Endodermal cell (in vitro differentiated cells): ENCODE measurements around the gene DAAM2. TPM values are rescaled to one million over a fixed set of nuclear protein-coding genes. Genes with fewer than 3 reads are reported as not detected.

Experiments
- DNase-seq: peaks from one replicate; pipeline ENCODE4 v3.0.0-alpha.2; 2017
- H3K27ac ChIP-seq: 2 replicates; pipeline ENCODE4 v1.5.1; 2013; ENCODE audit warnings: mild to moderate bottlenecking, low read depth, low read length, moderate library complexity
- H3K27me3 ChIP-seq: 2 replicates; pipeline ENCODE4 v1.6.1; 2013; ENCODE audit warnings: mild to moderate bottlenecking, low read length, moderate library complexity; ENCODE audit not compliant: insufficient read depth, control insufficient read depth, poor library complexity, severe bottlenecking
- H3K36me3 ChIP-seq: 2 replicates; pipeline ENCODE4 v1.7.0; 2013; ENCODE audit warnings: mild to moderate bottlenecking, low read length, moderate library complexity; ENCODE audit not compliant: control insufficient read depth, insufficient read depth
- H3K4me1 ChIP-seq: one replicate; pipeline ENCODE4 v1.7.0; 2013; ENCODE audit warnings: low read length; ENCODE audit not compliant: control insufficient read depth, insufficient read depth
- H3K4me3 ChIP-seq: 2 replicates; pipeline ENCODE4 v1.5.1; 2013; ENCODE audit warnings: mild to moderate bottlenecking, low read length, moderate library complexity
- H3K9ac ChIP-seq: 2 replicates; pipeline ENCODE4 v1.6.1; 2013; ENCODE audit warnings: mild to moderate bottlenecking, low read length, moderate library complexity; ENCODE audit not compliant: poor library complexity, severe bottlenecking; ENCODE audit errors: extremely low read depth
- H3K9me3 ChIP-seq: 2 replicates; pipeline ENCODE4 v1.6.1; 2013; ENCODE audit warnings: mild to moderate bottlenecking, low read length, moderate library complexity; ENCODE audit not compliant: control insufficient read depth
- H3K27ac Mint-ChIP-seq: 2 replicates; pipeline ENCODE4 v1.8.0; 2020; ENCODE audit warnings: mixed read lengths
- H3K27me3 Mint-ChIP-seq: 2 replicates; pipeline ENCODE4 v1.8.0; 2021; ENCODE audit warnings: mild to moderate bottlenecking, mixed read lengths; ENCODE audit not compliant: insufficient read depth
- H3K36me3 Mint-ChIP-seq: 2 replicates; pipeline ENCODE4 v1.8.0; 2020; ENCODE audit warnings: low read depth, mixed read lengths
- H3K4me1 Mint-ChIP-seq: 2 replicates; pipeline ENCODE4 v1.8.0; 2020; ENCODE audit warnings: mixed read lengths
- H3K4me3 Mint-ChIP-seq: 2 replicates; pipeline ENCODE4 v1.8.0; 2020; ENCODE audit warnings: mild to moderate bottlenecking, moderate library complexity, mixed read lengths
- H3K9me3 Mint-ChIP-seq: 2 replicates; pipeline ENCODE4 v1.8.0; 2020; ENCODE audit warnings: mild to moderate bottlenecking, mixed read lengths
- WGBS, 2 experiments: methylation state at CpG; one replicate each; pipeline versions ENCODE4 v1.1.5 to v1.1.7; 2013; ENCODE audit warnings: missing lambda C conversion rate in 2 of 2, mixed read lengths in 1 of 2; ENCODE audit not compliant: insufficient coverage in 1 of 2, insufficient read length in 1 of 2; 5-methylcytosine and 5-hydroxymethylcytosine counted together
- total RNA-seq, 2 donors: library from RNA; stranded (reverse); fragmentation: NEBNext Ultra II Directional in 1 of 2; extraction: Animal tissue kit (Norgen Biotek cat#: 25700) in 1 of 2; gene quantifications; 2 replicates in 1 of 2; 3 replicates in 1 of 2; pipeline ENCODE4 v1.2.1, GENCODE V29; 2021
- TF ChIP-seq, protein P1 (sequence below): fragments of 200-600 bp; sonication (generic); conservative IDR thresholded peaks from 2 replicates; pipeline ENCODE4 v1.5.0; 2021; ENCODE audit warnings: antibody characterized with exemption, mild to moderate bottlenecking

The DAAM2 gene
- total RNA-seq, 2 donors from 2014 or later, result 0.33 to 1.2 TPM

DNA sequence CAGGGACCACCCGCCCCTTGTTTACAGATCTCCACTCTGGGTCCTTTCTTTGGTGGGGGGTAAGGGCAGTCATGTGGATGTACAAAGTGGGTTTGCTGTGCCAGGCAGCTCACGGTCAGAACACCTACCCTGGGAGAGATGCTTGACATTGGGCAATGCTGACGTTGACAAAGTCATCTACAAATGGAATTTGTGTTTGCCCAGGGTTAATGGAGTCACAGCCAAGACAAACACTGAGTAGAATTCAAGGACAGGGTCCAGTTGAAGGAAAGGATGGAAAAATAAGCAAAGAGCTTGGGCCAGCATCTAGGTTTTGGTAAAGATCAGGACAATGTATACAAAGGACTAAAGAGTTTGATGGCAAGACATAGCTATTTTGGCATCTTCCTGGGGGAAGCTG is 87.4 kb downstream of the DAAM2 start:
- peaks cover 2% of the 10 kb centered on the region for H3K27me3 Mint-ChIP-seq
- WGBS, 2 experiments, result 88 to 89% methylated on average over 1 to 3 of the region's 3 CpGs
- H3K4me3 ChIP-seq, result no peak overlapping the region
- no peaks in the 10 kb centered on the region for H3K4me1 Mint-ChIP-seq
- H3K27ac Mint-ChIP-seq, result no peak overlapping the region
- no peak overlapping the region for H3K27ac ChIP-seq
- no peaks in the 10 kb centered on the region for H3K36me3 ChIP-seq
- H3K9me3 ChIP-seq, result no peaks in the 10 kb centered on the region
- DNase-seq, result no peak
- TF ChIP-seq, protein P1, sequence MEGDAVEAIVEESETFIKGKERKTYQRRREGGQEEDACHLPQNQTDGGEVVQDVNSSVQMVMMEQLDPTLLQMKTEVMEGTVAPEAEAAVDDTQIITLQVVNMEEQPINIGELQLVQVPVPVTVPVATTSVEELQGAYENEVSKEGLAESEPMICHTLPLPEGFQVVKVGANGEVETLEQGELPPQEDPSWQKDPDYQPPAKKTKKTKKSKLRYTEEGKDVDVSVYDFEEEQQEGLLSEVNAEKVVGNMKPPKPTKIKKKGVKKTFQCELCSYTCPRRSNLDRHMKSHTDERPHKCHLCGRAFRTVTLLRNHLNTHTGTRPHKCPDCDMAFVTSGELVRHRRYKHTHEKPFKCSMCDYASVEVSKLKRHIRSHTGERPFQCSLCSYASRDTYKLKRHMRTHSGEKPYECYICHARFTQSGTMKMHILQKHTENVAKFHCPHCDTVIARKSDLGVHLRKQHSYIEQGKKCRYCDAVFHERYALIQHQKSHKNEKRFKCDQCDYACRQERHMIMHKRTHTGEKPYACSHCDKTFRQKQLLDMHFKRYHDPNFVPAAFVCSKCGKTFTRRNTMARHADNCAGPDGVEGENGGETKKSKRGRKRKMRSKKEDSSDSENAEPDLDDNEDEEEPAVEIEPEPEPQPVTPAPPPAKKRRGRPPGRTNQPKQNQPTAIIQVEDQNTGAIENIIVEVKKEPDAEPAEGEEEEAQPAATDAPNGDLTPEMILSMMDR, result no peak
- H3K36me3 Mint-ChIP-seq, result no peaks in the 10 kb centered on the region
- no peaks in the 10 kb centered on the region for H3K4me1 ChIP-seq
- peaks cover 5% of the 10 kb centered on the region for H3K27me3 ChIP-seq
- no peak overlapping the region for H3K9ac ChIP-seq
- no peak overlapping the region for H3K4me3 Mint-ChIP-seq
- H3K9me3 Mint-ChIP-seq, result no peaks in the 10 kb centered on the region

DNA sequence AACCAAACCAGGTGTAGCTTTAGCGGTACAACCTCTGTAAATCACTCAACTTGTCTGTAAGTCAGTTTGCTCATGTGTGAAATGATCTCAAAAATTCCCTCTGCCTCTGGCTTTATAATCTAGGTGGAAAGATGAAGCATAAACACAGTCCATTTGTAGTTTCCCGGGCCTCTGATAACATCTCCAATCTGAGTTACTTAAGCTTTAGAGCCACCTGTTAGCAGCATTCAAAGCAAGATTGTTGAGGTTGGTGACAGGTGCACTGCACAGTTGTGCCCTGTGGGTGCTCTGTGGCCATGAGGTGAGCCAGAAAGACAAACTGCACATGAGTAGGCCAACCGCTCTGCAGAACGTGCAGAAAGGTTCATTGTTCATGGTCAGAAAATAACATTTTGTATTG is 88.4 kb downstream of the DAAM2 start:
- H3K36me3 Mint-ChIP-seq, result no peaks in the 10 kb centered on the region
- no peaks in the 10 kb centered on the region for H3K4me1 ChIP-seq
- no peak overlapping the region for H3K4me3 ChIP-seq
- H3K4me1 Mint-ChIP-seq, result no peaks in the 10 kb centered on the region
- DNase-seq, result no peak
- H3K27me3 Mint-ChIP-seq, result no peaks in the 10 kb centered on the region
- no peak overlapping the region for H3K27ac ChIP-seq
- H3K9me3 ChIP-seq, result no peaks in the 10 kb centered on the region
- H3K27ac Mint-ChIP-seq, result no peak overlapping the region
- H3K36me3 ChIP-seq, result no peaks in the 10 kb centered on the region
- WGBS, 2 experiments, result 85 to 91% methylated on average over 3 to 4 of the region's 4 CpGs
- H3K9ac ChIP-seq, result no peak overlapping the region
- H3K27me3 ChIP-seq, result no peaks in the 10 kb centered on the region
- H3K4me3 Mint-ChIP-seq, result no peak overlapping the region
- no peaks in the 10 kb centered on the region for H3K9me3 Mint-ChIP-seq
- TF ChIP-seq, protein P1, result no peak

DNA sequence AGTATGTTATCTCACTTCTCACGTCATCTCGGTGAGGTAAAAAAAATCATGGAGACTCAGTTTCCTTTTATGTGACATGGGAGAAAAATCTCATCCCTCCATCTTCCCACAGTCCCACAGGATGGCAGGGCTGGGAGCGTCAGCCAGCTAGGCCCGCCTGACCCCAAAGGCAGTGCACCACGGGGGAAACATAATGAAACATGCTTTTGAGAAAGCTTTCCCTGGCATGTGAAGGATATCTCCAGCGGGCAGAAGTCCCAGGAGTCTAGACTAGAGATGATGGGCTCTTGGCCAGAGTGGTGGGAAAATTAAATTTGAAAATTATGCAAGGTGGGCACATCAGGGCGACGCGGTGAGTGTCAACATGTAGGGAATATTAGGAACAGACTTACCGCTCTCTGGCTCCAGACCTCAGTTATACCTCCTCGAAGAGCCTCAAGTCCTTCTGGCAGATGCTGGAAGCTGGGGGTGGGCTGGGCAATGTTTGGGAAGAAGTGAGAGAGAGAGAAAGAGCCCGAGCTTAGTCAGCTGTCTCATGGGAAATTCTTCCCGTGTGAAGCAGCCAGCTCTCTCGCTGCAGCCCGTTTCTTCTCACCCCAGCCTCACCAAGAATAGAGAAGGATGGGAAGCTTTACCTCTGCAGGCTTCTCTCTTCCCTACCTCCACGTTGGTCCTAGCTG is 89.8 kb downstream of the DAAM2 start:
- Mint-ChIP-seq H3K36me3 (no peaks in the 10 kb centered on the region), H3K9me3 (no peaks in the 10 kb centered on the region), H3K27ac (no peak overlapping the region), H3K27me3 (no peaks in the 10 kb centered on the region), H3K4me3 (no peak overlapping the region), H3K4me1 (peaks cover 7% of the 10 kb centered on the region)
- H3K4me1 ChIP-seq, result peaks cover 7% of the 10 kb centered on the region
- no peaks in the 10 kb centered on the region for H3K27me3 ChIP-seq
- TF ChIP-seq, protein P1, result no peak
- H3K4me3 ChIP-seq, result no peak overlapping the region
- 80 to 89% methylated on average over 13 to 16 of the region's 16 CpGs for WGBS, 2 experiments
- H3K27ac ChIP-seq, result no peak overlapping the region
- H3K9me3 ChIP-seq, result no peaks in the 10 kb centered on the region
- DNase-seq, result no peak
- no peaks in the 10 kb centered on the region for H3K36me3 ChIP-seq
- H3K9ac ChIP-seq, result no peak overlapping the region
